Measurements from ENCODE around the gene TWIST1.

- TF ChIP-seq, protein P1, sequence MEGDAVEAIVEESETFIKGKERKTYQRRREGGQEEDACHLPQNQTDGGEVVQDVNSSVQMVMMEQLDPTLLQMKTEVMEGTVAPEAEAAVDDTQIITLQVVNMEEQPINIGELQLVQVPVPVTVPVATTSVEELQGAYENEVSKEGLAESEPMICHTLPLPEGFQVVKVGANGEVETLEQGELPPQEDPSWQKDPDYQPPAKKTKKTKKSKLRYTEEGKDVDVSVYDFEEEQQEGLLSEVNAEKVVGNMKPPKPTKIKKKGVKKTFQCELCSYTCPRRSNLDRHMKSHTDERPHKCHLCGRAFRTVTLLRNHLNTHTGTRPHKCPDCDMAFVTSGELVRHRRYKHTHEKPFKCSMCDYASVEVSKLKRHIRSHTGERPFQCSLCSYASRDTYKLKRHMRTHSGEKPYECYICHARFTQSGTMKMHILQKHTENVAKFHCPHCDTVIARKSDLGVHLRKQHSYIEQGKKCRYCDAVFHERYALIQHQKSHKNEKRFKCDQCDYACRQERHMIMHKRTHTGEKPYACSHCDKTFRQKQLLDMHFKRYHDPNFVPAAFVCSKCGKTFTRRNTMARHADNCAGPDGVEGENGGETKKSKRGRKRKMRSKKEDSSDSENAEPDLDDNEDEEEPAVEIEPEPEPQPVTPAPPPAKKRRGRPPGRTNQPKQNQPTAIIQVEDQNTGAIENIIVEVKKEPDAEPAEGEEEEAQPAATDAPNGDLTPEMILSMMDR (IDR thresholded peaks at IDR 0.05) = no peak
- TF ChIP-seq GABPA (IDR thresholded peaks at IDR 0.05; ENCODE audit: low read depth) (no peak), EP300 (IDR thresholded peaks at IDR 0.05; ENCODE audit: borderline replicate concordance in 1 of 2, low read depth in 1 of 2, low read length in 1 of 2) (no peak), RCOR1 (IDR thresholded peaks at IDR 0.05; ENCODE audit: low read length) (0 out of 2 replicates have a peak, but pooled peaks have one; percentile 15), CHD2 (IDR thresholded peaks at IDR 0.05; ENCODE audit: low read length, partially characterized antibody) (no peak), NRF1 (IDR thresholded peaks at IDR 0.05; ENCODE audit: low read depth, low read length) (no peak), RAD21 (IDR thresholded peaks at IDR 0.05; ENCODE audit: low read length) (no peak), NFIC (IDR thresholded peaks at IDR 0.05; ENCODE audit: borderline replicate concordance) (no peak), TCF12 (IDR thresholded peaks at IDR 0.05) (no peak), MAX (IDR thresholded peaks at IDR 0.05; ENCODE audit: low read depth) (peak; percentile 99)
- TF ChIP-seq, protein P2, sequence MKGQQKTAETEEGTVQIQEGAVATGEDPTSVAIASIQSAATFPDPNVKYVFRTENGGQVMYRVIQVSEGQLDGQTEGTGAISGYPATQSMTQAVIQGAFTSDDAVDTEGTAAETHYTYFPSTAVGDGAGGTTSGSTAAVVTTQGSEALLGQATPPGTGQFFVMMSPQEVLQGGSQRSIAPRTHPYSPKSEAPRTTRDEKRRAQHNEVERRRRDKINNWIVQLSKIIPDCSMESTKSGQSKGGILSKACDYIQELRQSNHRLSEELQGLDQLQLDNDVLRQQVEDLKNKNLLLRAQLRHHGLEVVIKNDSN (IDR thresholded peaks at IDR 0.05; ENCODE audit: borderline replicate concordance, low read depth) = peak; percentile 74; the same call in 1 of the 2 replicates
- TF ChIP-seq, protein P3, sequence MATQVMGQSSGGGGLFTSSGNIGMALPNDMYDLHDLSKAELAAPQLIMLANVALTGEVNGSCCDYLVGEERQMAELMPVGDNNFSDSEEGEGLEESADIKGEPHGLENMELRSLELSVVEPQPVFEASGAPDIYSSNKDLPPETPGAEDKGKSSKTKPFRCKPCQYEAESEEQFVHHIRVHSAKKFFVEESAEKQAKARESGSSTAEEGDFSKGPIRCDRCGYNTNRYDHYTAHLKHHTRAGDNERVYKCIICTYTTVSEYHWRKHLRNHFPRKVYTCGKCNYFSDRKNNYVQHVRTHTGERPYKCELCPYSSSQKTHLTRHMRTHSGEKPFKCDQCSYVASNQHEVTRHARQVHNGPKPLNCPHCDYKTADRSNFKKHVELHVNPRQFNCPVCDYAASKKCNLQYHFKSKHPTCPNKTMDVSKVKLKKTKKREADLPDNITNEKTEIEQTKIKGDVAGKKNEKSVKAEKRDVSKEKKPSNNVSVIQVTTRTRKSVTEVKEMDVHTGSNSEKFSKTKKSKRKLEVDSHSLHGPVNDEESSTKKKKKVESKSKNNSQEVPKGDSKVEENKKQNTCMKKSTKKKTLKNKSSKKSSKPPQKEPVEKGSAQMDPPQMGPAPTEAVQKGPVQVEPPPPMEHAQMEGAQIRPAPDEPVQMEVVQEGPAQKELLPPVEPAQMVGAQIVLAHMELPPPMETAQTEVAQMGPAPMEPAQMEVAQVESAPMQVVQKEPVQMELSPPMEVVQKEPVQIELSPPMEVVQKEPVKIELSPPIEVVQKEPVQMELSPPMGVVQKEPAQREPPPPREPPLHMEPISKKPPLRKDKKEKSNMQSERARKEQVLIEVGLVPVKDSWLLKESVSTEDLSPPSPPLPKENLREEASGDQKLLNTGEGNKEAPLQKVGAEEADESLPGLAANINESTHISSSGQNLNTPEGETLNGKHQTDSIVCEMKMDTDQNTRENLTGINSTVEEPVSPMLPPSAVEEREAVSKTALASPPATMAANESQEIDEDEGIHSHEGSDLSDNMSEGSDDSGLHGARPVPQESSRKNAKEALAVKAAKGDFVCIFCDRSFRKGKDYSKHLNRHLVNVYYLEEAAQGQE (IDR thresholded peaks at IDR 0.05; ENCODE audit: low read depth, low read length) = no peak
These were observed 1.4 kb upstream of the TWIST1 start for GRCh38 chr7:19118636-19119371.

All from SK-N-SH (cell line).